HAP-1 (cell line): ENCODE data around the gene LAMTOR4.
"Not testable (repeated sequence)": the region's sequence is repeated elsewhere in the genome, so short reads cannot be mapped to it uniquely, and the experiment has no call there.

Experiments used
- DNase-seq, 2 experiments: peaks; one replicate each; pipeline ENCODE4 v3.0.0-alpha.2; 2016 to 2020; ENCODE audit warnings: low spot score in 2 of 2
- H3K27me3 ChIP-seq: fragments of 250-450 bp; sonication (Bioruptor Pico); 2 replicates; pipeline ENCODE4 v1.5.1; 2020; ENCODE audit warnings: low read depth, mild to moderate bottlenecking, moderate library complexity
- H3K36me3 ChIP-seq: fragments of 250-450 bp; sonication (Bioruptor Pico); replicated peaks from 2 replicates; pipeline ENCODE4 v1.5.1; 2020; ENCODE audit warnings: mild to moderate bottlenecking
- H3K4me1 ChIP-seq: fragments of 250-450 bp; sonication (Bioruptor Pico); 2 replicates; pipeline ENCODE4 v1.5.1; 2020; ENCODE audit warnings: mild to moderate bottlenecking
- H3K4me3 ChIP-seq: fragments of 250-450 bp; sonication (Bioruptor Pico); 2 replicates; pipeline ENCODE4 v1.5.1; 2020; ENCODE audit warnings: mild to moderate bottlenecking, moderate library complexity
- H3K9me3 ChIP-seq: fragments of 250-450 bp; sonication (Bioruptor Pico); 2 replicates; pipeline ENCODE4 v1.5.1; 2020; ENCODE audit warnings: mild to moderate bottlenecking, moderate library complexity
- in situ Hi-C: fragments of 300-500 bp; cut with MboI; formaldehyde crosslinking; loops from 3 replicates; pipeline ENCODE4 v1.14.3; 2020; ENCODE audit warnings: low sequenced_read_pairs, inconsistent platforms, mixed read lengths

LAMTOR4 gene

DNA sequence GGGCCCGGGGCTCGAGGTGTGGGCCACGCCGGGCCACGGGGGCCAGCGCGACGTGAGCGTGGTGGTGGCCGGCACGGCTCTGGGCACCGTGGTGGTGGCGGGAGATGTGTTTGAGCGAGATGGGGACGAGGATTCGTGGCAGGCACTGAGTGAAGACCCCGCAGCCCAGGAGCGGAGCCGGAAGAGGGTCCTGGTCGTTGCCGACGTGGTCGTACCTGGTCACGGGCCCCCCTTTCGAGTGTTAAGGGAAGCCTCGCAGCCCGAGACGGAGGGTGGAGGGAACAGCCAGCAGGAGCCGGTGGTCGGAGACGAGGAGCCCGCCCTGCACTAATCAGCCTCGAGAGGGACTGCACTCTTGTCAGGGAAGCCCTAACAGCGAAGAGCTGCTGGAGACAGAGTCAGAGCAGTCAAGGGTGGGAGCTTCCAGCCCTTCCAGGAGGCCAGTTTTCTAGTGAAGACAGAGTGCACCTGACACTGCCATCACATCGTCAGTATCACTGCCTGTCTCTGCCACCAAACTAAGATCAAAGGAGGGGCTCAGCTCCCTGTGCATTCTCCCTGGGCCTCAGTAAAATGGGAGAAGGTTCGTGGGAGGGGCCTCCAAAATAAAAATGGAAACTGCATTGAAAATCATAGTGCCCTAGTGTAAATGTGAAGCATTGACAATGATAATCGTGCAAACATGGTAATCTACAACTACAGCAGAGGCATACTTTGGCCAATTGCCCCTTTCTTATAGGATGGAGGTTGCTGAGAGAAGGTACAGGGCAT lies 20.7 kb upstream of the LAMTOR4 start:
- H3K4me1 ChIP-seq, result peaks cover 16% of the 10 kb centered on the region
- no peaks in the 10 kb centered on the region for H3K9me3 ChIP-seq
- peak overlapping the region; percentile 80 for H3K4me3 ChIP-seq
- peak; percentile 29 to 57 for DNase-seq
- in situ Hi-C loops, result no loop called here
- no peaks in the 10 kb centered on the region for H3K36me3 ChIP-seq
- no peaks in the 10 kb centered on the region for H3K27me3 ChIP-seq

DNA sequence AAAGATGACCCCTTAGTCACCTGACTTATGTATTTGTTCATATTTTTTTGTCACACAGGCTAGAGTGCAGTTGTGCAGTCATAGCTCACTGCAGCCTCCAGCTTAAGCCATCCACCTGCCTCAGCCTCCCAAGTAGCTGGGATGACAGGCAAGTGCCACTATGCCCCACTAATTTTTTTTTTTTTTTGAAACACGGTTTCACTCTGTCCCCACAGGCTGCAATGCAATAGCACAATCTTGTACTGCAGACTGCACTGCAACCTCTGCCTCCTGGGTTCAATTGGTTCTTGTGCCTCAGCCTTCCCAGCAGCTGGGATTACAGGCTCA lies 20.1 kb upstream of the LAMTOR4 start:
- no peak for DNase-seq
- in situ Hi-C loops, result no loop called here
- Histone ChIP-seq H3K27me3 (no peaks in the 10 kb centered on the region), H3K4me1 (peaks cover 16% of the 10 kb centered on the region), H3K36me3 (no peaks in the 10 kb centered on the region), H3K4me3 (no peak overlapping the region), H3K9me3 (no peaks in the 10 kb centered on the region)

DNA sequence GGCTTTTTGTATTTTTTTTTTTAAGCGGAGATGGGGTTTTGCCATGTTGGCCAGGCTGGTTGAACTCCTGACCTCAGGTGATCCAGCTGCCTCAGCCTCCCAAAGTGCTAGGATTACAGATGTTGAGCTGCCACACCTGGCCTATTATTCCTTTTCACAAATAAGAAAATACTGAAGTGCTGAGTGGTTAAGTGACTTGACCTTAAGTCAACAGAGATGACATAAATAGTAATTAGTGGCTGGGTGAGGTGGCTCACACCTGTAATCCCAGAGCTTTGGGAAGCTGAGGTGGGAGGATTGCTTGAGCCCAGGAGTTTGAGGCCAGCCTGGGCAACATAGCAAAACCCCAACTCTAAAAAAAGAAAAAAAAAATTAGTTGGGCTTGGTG lies 18.5 kb upstream of the LAMTOR4 start:
- not testable (repeated sequence) for H3K4me3 ChIP-seq, H3K36me3 ChIP-seq, H3K27me3 ChIP-seq, DNase-seq, H3K9me3 ChIP-seq
- peaks cover 16% of the 10 kb centered on the region for H3K4me1 ChIP-seq
- in situ Hi-C loops, result loop anchor here (5.0 to 10.0 kb wide), 2 partner anchors 87 to 215 kb away; partner anchors contain the start of gene PVRIG

DNA sequence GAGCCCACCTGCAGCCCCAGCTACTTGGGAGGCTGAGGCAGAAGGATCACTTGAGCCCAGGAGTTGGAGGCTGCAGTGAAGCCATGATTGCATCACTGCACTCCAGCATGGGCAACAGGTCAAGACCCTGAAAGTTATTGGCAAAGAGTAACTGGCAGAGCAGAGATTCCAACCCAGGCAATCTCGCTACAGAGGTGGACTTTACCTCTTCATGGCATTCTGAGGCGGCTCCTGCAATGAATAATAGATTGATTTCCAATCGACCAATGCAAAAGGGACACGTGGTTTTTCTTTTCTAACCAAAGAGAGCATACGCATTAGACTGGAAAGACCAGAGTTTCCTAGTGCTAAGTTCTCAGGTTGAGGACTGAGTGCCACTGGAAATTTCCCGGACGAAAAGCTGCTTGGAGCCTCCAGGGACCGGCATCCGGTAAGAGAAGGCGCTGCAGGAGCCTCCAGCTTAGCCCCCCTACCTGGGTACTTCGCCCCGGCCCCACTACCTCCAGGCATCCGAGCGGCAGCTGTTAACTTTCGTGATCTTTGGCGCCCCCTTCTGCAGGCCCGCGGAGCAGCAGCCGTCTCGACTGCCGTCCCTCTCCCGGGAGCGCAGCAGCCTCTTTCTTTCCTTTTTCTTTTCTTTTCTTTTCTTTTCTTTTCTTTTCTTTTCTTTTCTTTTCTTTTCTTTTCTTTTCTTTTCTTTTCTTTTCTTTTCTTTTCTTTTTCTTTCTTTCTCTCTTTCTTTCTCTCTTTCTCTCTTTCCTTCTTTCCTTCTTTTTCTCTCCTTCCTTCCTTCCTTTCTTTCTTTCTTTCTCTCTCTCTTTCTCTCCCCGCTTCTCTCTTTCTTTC lies 17.9 kb upstream of the LAMTOR4 start:
- DNase-seq, result peak; percentile 48 to 94

DNA sequence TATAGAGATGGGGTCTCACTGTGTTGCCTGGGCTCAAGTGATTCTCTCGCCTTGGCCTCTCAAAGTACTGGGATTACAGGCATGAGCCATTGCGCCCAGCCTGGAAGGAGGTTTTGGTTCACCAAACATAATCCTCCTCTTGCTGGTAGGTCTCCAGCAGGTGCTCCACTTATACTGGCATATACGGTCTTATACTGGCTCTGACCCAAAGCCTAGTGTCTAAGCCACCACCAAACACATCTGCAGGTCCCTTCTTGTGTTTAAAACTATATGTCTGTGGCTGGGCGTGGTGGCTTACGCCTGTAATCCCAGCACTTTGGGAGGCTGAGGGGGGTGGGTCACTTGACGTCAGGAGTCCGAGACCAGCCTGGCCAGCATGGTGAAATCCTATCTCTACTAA lies 16.6 kb upstream of the LAMTOR4 start:
- H3K4me3 ChIP-seq, result no peak overlapping the region
- no peak for DNase-seq
- no peaks in the 10 kb centered on the region for H3K9me3 ChIP-seq
- H3K27me3 ChIP-seq, result no peaks in the 10 kb centered on the region
- H3K36me3 ChIP-seq, result no peaks in the 10 kb centered on the region
- in situ Hi-C loops, result loop anchor here (5.0 to 10.0 kb wide), 2 partner anchors 85 to 213 kb away; partner anchors contain the start of gene PVRIG
- H3K4me1 ChIP-seq, result peaks cover 16% of the 10 kb centered on the region

More for the DNA sequence above, 17.9 kb upstream of the LAMTOR4 start:
- no peak overlapping the region for H3K4me3 ChIP-seq
- in situ Hi-C loops, result loop anchor here (5.0 to 10.0 kb wide), 2 partner anchors 86 to 214 kb away; partner anchors contain the start of gene PVRIG
- no peaks in the 10 kb centered on the region for H3K36me3 ChIP-seq
- H3K27me3 ChIP-seq, result no peaks in the 10 kb centered on the region
- H3K9me3 ChIP-seq, result no peaks in the 10 kb centered on the region
- H3K4me1 ChIP-seq, result peaks cover 16% of the 10 kb centered on the region

DNA sequence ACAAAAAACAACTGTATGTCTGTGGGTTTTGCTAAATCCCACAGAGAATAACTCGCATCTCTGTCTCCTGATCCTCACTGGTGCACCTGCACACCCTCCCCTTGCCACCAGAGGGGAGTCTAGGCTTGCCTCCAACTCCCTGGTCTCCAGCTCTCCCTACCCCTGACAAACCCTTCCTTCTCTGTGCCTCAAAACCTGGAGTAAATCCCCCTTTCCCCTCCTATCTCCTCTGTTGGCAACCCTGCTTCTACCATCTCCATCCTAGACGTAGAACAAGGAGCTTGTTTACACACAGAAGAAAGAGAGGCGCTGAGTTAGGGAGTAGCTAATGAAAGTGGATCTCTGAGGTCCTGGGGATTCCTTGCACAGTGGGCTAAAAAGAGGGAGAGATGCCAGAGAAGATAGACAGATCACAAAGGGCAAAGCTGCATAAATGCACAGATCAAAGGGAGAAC lies 16.0 kb upstream of the LAMTOR4 start:
- in situ Hi-C loops, result loop anchor here (5.0 to 10.0 kb wide), 2 partner anchors 85 to 212 kb away; partner anchors contain the start of gene PVRIG
- H3K4me3 ChIP-seq, result no peak overlapping the region
- DNase-seq, result peak; percentile 73 to 82

DNA sequence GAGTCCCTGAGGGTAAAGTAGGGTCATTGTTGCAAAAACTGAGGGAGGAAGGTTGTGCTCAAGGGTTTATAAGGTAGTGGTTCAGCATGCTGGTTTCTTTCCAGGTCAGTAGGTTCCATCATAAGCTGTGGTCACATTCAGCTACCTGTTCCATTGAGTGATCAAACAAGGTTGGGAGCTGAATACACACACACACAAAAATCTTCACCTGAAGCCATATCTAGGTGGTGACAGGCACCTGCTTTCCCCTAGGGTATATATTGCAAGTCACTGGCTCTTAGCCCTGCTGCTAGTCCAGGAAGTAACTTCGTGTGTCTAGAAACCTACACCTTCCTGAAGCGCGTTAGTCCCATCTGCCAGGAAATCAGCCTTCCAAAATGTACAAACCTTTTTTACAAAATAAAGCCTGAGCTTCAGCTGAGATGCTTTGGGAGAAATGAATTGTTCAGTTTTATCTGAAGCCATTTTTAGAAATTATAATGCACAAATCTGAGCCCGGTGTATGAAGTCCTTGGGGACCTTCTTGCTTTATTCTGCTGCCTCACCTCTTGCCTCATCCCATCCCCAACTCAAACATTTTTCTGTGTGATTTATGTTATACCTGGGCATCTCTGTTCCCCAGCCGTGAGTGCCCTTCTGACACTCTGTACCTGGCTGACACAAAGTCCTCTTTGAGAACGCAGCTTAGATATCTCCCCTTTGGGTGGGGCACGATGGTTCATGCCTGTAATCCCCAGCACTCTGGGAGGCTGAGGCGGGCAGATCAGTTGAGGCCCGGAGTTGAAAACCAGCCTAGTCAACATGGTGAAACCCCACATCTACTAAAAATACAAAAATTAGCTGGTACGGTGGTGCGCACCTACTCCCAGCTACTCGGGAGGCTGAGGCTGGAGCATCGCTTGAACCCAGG lies 10.6 kb upstream of the LAMTOR4 start:
- no peaks in the 10 kb centered on the region for H3K36me3 ChIP-seq
- H3K27me3 ChIP-seq, result no peaks in the 10 kb centered on the region
- in situ Hi-C loops, result loop anchor here (10.0 kb wide), 1 partner anchor 207 kb away; no protein-coding TSS in a partner anchor
- H3K9me3 ChIP-seq, result no peaks in the 10 kb centered on the region
- no peak overlapping the region for H3K4me3 ChIP-seq
- no peaks in the 10 kb centered on the region for H3K4me1 ChIP-seq
- no peak for DNase-seq

More for the DNA sequence above, 16.0 kb upstream of the LAMTOR4 start:
- Histone ChIP-seq H3K36me3 (no peaks in the 10 kb centered on the region), H3K4me1 (peaks cover 16% of the 10 kb centered on the region), H3K27me3 (no peaks in the 10 kb centered on the region), H3K9me3 (no peaks in the 10 kb centered on the region)

DNA sequence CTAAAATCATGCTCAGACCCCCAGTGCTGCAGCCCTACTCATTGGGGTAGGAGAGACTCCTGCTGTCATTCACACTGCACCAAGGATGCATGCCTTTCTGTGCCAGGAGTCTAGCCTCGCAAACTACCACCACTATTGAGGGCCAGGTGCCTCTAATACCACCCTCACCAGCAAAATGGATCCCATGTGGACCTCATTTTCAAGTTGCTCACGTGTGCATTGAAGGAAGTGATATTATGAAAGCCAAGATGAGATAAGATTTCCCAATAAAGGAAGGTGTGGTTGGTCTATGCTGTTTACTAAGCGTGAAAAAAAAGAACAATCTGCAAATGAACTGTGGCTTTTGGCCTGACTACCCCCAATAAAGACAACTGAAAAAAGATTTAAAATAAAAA lies 7.2 kb upstream of the LAMTOR4 start:
- DNase-seq, result no peak
- Histone ChIP-seq H3K4me3 (no peak overlapping the region), H3K9me3 (no peaks in the 10 kb centered on the region), H3K27me3 (no peaks in the 10 kb centered on the region), H3K36me3 (no peaks in the 10 kb centered on the region), H3K4me1 (no peaks in the 10 kb centered on the region)
- in situ Hi-C loops, result no loop called here

DNA sequence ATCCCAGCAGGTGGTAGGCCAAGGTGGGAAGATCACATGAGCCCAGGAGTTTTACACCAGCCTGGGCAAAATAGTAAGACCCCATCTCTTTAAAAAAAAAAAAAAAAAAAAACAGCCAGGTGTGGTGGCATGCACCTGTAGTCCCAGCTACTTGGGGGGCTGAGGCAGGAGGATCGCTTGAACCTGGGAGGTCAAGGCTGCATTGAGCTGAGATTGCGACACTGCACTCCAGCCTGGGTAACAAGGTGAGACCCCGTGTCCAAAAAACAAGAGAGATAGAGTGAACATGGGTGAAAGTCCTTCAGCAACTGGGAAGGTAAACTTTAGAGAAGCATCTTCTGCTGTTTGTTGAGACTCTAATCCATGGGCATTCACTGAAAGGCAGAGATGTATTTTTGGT lies 6.3 kb upstream of the LAMTOR4 start:
- DNase-seq, result no peak
- no peaks in the 10 kb centered on the region for H3K9me3 ChIP-seq
- no peaks in the 10 kb centered on the region for H3K36me3 ChIP-seq
- H3K4me1 ChIP-seq, result no peaks in the 10 kb centered on the region
- in situ Hi-C loops, result no loop called here
- H3K4me3 ChIP-seq, result no peak overlapping the region
- no peaks in the 10 kb centered on the region for H3K27me3 ChIP-seq

DNA sequence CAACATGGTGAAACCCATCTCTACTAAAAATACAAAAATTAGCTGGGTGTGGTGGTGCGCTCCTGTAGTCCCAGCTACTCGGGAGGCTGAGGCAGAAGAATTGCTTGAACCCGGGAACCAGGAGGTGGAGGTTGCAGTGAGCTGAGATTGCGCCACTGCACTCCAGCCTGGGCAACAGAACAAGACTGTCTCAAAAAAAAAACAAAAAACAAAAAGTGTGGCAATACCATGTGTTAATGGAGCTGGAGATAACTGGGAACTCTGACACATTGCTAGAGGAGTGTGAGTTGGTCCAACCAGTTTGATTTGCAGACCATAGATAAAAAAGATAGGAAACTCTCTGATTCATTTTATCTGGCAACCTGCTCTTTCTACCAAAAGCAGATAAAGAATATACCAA lies 2.4 kb upstream of the LAMTOR4 start:
- H3K9me3 ChIP-seq, H3K4me3 ChIP-seq, H3K27me3 ChIP-seq, in situ Hi-C loops, DNase-seq: not testable (repeated sequence)
- Histone ChIP-seq H3K36me3 (peaks cover 11% of the 10 kb centered on the region), H3K4me1 (peaks cover 14% of the 10 kb centered on the region)

DNA sequence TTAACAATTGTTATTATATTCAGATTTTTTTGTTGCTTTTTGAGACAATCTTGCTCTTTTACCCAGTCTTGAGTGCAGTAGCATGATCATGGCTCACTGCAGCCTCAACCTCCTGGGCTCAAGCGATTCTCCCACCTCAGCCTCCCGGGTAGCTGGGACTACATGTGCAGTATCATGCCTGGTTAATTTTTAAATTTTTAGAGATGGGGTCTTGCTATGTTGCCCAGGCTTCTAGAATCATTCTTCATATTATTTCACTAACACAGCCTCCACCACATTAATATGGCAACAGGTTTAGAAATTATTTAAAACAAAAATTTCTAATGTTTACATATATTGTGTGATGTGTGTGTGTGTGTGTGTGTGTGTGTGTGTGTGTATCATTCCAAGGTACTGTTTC lies 1.4 kb upstream of the LAMTOR4 start:
- Histone ChIP-seq H3K4me3 (no peak overlapping the region), H3K27me3 (no peaks in the 10 kb centered on the region), H3K4me1 (peaks cover 14% of the 10 kb centered on the region), H3K36me3 (peaks cover 20% of the 10 kb centered on the region), H3K9me3 (no peaks in the 10 kb centered on the region)
- in situ Hi-C loops, result no loop called here
- no peak for DNase-seq

DNA sequence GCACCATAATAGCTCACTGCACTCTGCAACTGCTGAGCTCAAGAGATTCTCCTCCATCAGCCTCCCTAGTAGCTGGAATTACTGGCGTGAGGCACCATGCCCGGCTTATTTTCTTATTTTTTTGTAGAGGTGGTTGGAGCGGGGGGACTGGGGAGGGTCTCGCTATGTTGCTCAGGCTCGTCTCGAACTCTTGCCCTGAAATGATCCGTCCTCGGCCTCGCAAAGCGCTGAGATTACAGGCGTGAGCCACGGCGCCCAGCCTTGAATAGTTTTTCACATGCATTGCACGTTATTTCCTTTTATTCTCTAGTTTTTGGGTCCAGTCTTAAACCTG lies 526 bp upstream of the LAMTOR4 start:
- Histone ChIP-seq H3K36me3 (peaks cover 25% of the 10 kb centered on the region), H3K9me3 (no peaks in the 10 kb centered on the region), H3K4me3 (peak overlapping the region; percentile 96), H3K27me3 (no peaks in the 10 kb centered on the region), H3K4me1 (peaks cover 14% of the 10 kb centered on the region)
- no peak for DNase-seq
- in situ Hi-C loops, result no loop called here

DNA sequence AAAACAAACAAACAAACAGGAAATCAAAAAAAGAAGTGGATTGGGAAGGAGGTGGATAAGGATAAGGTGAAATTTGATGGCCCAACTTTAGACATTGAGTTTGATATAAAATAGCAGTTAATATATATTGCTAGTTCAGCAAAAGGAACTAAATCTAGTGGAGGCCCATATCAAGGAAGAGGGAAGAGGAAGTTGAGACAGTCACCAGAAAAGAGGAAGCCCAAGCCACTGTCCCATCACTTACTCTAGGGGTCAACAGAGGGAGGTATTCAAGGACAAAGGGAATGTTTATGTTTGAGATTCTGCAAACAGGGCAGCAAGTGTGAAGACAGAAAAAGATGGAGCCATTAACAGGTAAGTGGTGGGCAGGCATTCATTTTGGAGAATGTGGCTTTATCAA lies 3.7 kb downstream of the LAMTOR4 start:
- in situ Hi-C loops, result no loop called here
- no peaks in the 10 kb centered on the region for H3K9me3 ChIP-seq
- no peak overlapping the region for H3K4me3 ChIP-seq
- no peaks in the 10 kb centered on the region for H3K27me3 ChIP-seq
- H3K4me1 ChIP-seq, result peaks cover 17% of the 10 kb centered on the region
- DNase-seq, result no peak
- H3K36me3 ChIP-seq, result peaks cover 59% of the 10 kb centered on the region
